Duodenal mucosa (tissue), 2 donors: Measurements from ENCODE around the gene CMIP.

ENCODE experiments used
- H3K27ac ChIP-seq: one replicate; pipeline ENCODE4 v1.7.0; 2013; ENCODE audit warnings: low read depth, low read length
- H3K27me3 ChIP-seq, 2 donors: one replicate each; pipeline ENCODE4 v1.7.0; 2013; ENCODE audit warnings: low read length in 2 of 2, control low read depth in 1 of 2; ENCODE audit not compliant: insufficient read depth in 2 of 2, control insufficient read depth in 1 of 2
- H3K36me3 ChIP-seq, 2 donors: one replicate each; pipeline ENCODE4 v1.7.0; 2013; ENCODE audit warnings: low read length in 2 of 2, control low read depth in 1 of 2; ENCODE audit not compliant: insufficient read depth in 2 of 2, control insufficient read depth in 1 of 2
- H3K4me1 ChIP-seq, 2 donors: one replicate each; pipeline ENCODE4 v1.7.0; 2013; ENCODE audit warnings: low read length in 2 of 2, control low read depth in 1 of 2; ENCODE audit not compliant: insufficient read depth in 2 of 2, control insufficient read depth in 1 of 2
- H3K4me3 ChIP-seq, 2 donors: one replicate each; pipeline ENCODE4 v1.7.0; 2013; ENCODE audit warnings: low read length in 2 of 2, low read depth in 1 of 2
- H3K9ac ChIP-seq, 2 donors: one replicate each; pipeline ENCODE4 v1.7.0; 2013; ENCODE audit warnings: low read length in 2 of 2, low read depth in 1 of 2
- H3K9me3 ChIP-seq, 2 donors: one replicate each; pipeline ENCODE4 v1.7.0; 2013; ENCODE audit warnings: low read length in 2 of 2, control low read depth in 1 of 2; ENCODE audit not compliant: control insufficient read depth in 1 of 2

The CMIP gene

GRCh38 chr16:81555660-81556059 is 111.1 kb downstream of the CMIP start:
- Histone ChIP-seq H3K9ac (peak overlapping the region in 1 of 2 donors; percentile 26), H3K4me3 (no peak overlapping the region), H3K36me3 (no peaks in the 10 kb centered on the region), H3K9me3 (no peaks in the 10 kb centered on the region), H3K4me1 (peaks cover 81 to 86% of the 10 kb centered on the region in 2 donors), H3K27me3 (no peaks in the 10 kb centered on the region), H3K27ac (no peak overlapping the region)

DNA sequence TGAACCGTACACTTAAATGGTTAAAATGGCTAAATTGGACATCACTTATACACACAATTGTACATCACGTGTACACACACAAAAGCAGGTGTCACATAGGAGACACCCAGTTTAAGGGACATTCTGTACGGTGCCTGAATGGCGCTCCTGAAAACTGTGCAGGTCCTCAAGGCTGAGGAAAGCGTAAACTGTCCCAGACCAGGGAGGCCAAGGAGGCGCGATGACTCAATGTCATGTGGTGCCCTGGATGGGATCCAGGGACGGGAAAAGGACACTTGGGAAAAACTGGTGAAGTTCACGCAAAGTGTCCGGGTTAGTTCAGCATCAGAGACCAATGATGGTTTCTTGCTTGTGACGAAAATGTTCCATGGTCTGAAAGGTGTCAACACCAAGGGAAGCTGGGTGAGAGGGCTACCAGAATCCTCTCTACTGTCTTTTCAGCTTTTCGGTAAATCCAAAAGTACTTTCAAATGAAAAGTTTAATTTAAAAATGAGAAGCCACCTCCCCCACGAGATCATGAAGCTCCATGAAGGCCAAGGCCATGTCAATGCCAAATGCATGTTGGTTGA is 112.2 kb downstream of the CMIP start:
- Histone ChIP-seq H3K9ac (no peak overlapping the region), H3K27ac (no peak overlapping the region), H3K4me3 (no peak overlapping the region), H3K9me3 (no peaks in the 10 kb centered on the region), H3K27me3 (no peaks in the 10 kb centered on the region), H3K4me1 (peaks cover 71 to 80% of the 10 kb centered on the region in 2 donors), H3K36me3 (no peaks in the 10 kb centered on the region)

DNA sequence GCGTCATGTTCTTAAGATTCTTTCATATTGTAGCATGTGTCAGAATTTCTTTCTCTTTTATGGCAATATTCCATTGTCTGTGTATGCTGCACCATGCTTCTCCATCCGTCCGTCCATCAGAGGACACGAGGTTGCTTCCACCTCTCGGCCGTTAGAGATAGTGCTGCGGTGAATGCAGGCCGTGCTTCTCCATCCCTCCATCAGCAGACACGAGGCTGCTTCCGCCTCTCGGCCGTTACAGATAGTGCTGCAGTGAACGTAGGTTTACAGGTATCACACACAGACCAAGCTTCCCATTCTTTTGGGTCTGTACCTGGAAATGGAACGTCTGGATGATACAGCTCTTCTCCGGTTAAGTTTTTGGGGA is 113.5 kb downstream of the CMIP start:
- peaks cover 60 to 68% of the 10 kb centered on the region in 2 donors for H3K4me1 ChIP-seq
- H3K9me3 ChIP-seq: no peaks in the 10 kb centered on the region
- peak overlapping the region; percentile 68 for H3K27ac ChIP-seq
- peak overlapping the region; percentile 20 to 42 for H3K9ac ChIP-seq
- H3K36me3 ChIP-seq: no peaks in the 10 kb centered on the region
- H3K27me3 ChIP-seq: no peaks in the 10 kb centered on the region
- no peak overlapping the region for H3K4me3 ChIP-seq

DNA sequence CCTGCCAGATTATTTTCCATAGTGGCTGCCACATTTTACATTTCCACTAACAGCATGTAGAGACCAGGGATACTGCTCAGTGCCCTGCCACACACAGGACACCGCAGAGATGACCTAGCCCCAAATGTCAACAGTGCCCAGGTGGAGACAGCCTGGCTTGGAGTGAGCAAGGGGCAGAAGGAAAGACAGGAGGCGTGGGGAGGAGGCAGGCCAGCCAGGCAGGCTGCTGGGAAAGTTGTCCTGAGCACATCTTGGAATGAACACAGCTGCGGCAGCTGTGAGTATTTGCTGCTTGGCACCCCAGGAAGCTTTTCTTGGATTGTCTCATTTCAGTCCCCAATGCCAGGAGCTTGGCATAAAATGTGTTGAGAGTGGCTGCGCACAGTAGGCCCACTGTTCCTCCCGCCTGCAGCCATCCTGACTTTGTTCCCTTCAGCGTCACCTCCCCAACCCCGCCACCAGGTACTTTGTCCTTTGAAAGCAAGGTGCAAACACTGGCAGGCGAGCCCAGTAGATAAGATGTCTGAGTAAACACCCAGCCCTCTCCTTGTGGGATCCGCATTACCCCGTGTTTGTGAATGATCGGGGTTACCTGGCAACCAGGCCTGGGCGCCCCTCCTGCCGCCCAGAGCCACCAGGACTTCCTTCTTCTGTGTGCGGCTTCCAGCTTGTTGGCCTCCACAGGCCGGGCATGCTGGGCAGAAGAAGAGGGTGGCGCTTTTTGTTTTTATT is 114.0 kb downstream of the CMIP start:
- Histone ChIP-seq H3K27ac (peak overlapping the region; percentile 76), H3K36me3 (no peaks in the 10 kb centered on the region), H3K27me3 (no peaks in the 10 kb centered on the region), H3K4me1 (peaks cover 55 to 62% of the 10 kb centered on the region in 2 donors), H3K4me3 (peak overlapping the region in 1 of 2 donors; percentile 44), H3K9me3 (no peaks in the 10 kb centered on the region), H3K9ac (peak overlapping the region; percentile 20 to 64)

GRCh38 chr16:81560979-81561657 is 116.5 kb downstream of the CMIP start:
- Histone ChIP-seq H3K9me3 (no peaks in the 10 kb centered on the region), H3K9ac (no peak overlapping the region), H3K27me3 (no peaks in the 10 kb centered on the region), H3K27ac (no peak overlapping the region), H3K4me3 (no peak overlapping the region), H3K4me1 (peaks cover 44 to 49% of the 10 kb centered on the region in 2 donors), H3K36me3 (no peaks in the 10 kb centered on the region)

- no peak overlapping the region for H3K27ac ChIP-seq
- H3K4me1 ChIP-seq: peaks cover 36 to 45% of the 10 kb centered on the region in 2 donors
- no peaks in the 10 kb centered on the region for H3K27me3 ChIP-seq
- H3K9me3 ChIP-seq: no peaks in the 10 kb centered on the region
- H3K36me3 ChIP-seq: no peaks in the 10 kb centered on the region
- H3K9ac ChIP-seq: no peak overlapping the region
- no peak overlapping the region for H3K4me3 ChIP-seq
Measured at GRCh38 chr16:81562174-81562849, 117.7 kb downstream of the CMIP start.

- H3K27ac ChIP-seq: no peak overlapping the region
- H3K36me3 ChIP-seq: no peaks in the 10 kb centered on the region
- no peak overlapping the region for H3K4me3 ChIP-seq
- no peaks in the 10 kb centered on the region for H3K27me3 ChIP-seq
- no peaks in the 10 kb centered on the region for H3K9me3 ChIP-seq
- peaks cover 37 to 46% of the 10 kb centered on the region in 2 donors for H3K4me1 ChIP-seq
- no peak overlapping the region for H3K9ac ChIP-seq
Measured at GRCh38 chr16:81562926-81563325, 118.3 kb downstream of the CMIP start.

DNA sequence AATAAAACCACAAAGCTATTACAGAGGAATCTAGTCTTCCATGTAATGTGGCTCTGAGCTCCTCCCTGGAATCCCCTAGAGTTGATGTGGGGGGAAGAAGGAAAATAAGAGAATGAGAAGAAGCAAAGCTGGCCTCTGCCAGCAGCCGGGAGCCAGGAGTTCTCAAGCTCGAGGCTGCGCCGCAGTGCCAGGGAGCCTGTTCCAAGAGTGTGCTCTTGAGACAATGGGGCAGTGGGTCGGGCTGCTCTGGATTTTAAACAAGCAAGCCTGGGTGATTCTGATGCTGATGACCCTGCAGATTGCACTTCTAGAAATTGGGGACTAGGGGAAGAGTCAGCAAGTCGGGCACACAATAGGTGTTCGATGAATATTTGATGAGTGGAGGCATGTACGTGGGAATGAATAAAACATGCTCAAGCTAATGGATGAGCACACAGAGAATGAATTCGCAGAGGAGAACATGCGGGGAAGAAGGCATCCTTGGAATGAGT is 119.9 kb downstream of the CMIP start:
- H3K27ac ChIP-seq: no peak overlapping the region
- H3K4me3 ChIP-seq: no peak overlapping the region
- H3K27me3 ChIP-seq: no peaks in the 10 kb centered on the region
- H3K9ac ChIP-seq: no peak overlapping the region
- no peaks in the 10 kb centered on the region for H3K36me3 ChIP-seq
- no peaks in the 10 kb centered on the region for H3K9me3 ChIP-seq
- peaks cover 35 to 42% of the 10 kb centered on the region in 2 donors for H3K4me1 ChIP-seq

DNA sequence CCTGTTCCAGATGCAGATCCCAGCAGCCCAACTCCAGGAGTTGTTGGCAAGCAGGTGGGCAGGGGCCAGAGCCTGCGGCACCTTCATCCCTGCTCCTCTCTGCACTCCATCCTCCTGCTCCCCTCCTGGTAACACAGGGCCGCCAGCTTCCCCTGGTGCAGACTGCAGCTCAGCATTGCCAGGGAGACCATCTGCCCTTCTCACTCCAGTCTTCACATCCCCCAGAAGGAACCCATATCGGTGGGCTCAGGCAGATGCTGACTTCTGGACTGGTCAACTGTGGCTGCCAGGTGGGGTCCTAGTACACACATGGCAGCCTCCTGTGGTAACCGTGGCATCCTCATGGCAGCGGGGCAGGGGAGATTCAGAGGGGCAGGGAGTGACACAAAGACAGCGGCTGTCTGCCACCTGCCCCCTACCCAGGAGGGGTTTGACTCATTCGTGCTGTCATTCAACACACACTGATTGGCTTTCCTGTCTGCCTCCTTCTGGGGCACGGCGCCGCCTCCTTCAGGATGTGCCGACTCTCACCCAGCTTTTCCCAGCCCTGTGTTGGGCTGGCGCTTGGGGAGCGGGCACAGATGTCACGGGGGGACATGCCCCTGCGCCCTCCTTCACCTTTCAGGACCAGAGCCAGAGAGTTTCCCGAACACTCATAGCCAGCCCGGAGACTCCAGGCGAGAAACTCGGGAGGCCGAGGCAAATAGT is 120.9 kb downstream of the CMIP start:
- Histone ChIP-seq H3K9me3 (no peaks in the 10 kb centered on the region), H3K4me1 (peaks cover 37 to 38% of the 10 kb centered on the region in 2 donors), H3K27ac (no peak overlapping the region), H3K36me3 (no peaks in the 10 kb centered on the region), H3K9ac (no peak overlapping the region), H3K4me3 (no peak overlapping the region), H3K27me3 (no peaks in the 10 kb centered on the region)
